ENCODE measurements around the gene C2CD4D.

C2CD4D gene

DNA sequence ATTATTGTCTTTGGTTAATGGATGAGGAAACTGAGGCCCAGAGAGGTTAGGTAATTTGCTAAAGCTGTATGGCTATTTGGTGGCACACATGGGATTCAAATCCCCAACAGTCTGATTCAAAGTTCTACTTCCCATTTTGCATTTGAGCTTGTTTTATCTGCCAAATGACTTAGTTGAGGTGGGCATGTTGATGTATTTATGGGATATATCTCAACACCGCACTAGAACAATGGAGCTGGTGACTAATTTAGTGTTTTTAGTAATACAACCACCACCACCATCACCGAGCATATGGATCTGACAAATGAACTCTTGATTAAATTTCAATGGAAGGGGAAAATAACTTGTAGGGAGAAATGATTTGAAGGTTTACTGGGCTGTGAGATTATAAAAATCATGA is 42.8 kb upstream of the C2CD4D start:
- Histone ChIP-seq H3K27ac (ENCODE audit: extremely low read depth, low read depth, low read length) (no peak overlapping the region), H3K9me3 (ENCODE audit: control insufficient read depth, insufficient read depth, low read depth, low read length) (no peaks in the 10 kb centered on the region), H3K36me3 (ENCODE audit: control insufficient read depth in 2 of 2, insufficient read depth in 1 of 2, low read length in 2 of 2) (peaks cover 8 to 26% of the 10 kb centered on the region in 2 experiments), H3K4me3 (ENCODE audit: low read depth, low read length) (no peak overlapping the region), H3K4me1 (ENCODE audit: control insufficient read depth, insufficient read depth, low read length) (no peaks in the 10 kb centered on the region)
- no peak for TF ChIP-seq ZNF132 (tag by site-specific recombination; IDR thresholded peaks at IDR 0.05; ENCODE audit: borderline replicate concordance)
- no peak for TF ChIP-seq SCRT1 (tag by site-specific recombination; IDR thresholded peaks at IDR 0.05; ENCODE audit: borderline replicate concordance)
- no peak for TF ChIP-seq REST (tag by site-specific recombination; IDR thresholded peaks at IDR 0.05)
- no peak for TF ChIP-seq ZNF792 (tag by site-specific recombination; IDR thresholded peaks at IDR 0.05)
- no peak for TF ChIP-seq ZNF48 (tag by site-specific recombination; IDR thresholded peaks at IDR 0.05)
- no peak for TF ChIP-seq ZNF645 (tag by site-specific recombination; IDR thresholded peaks at IDR 0.05)
- no peak for TF ChIP-seq ZNF155 (tag by site-specific recombination; IDR thresholded peaks at IDR 0.05)
- POLR2A ChIA-PET, result no interaction called here
- CTCF ChIA-PET, result interaction anchor here (0.5 to 1.9 kb wide), 9 partner anchors 8 to 772 kb away, joined by 3 to 10 read pairs (median 3); no protein-coding TSS in a partner anchor

- Histone ChIP-seq H3K4me1 (ENCODE audit: control insufficient read depth, insufficient read depth, low read length) (no peaks in the 10 kb centered on the region), H3K36me3 (ENCODE audit: control insufficient read depth in 2 of 2, insufficient read depth in 1 of 2, low read length in 2 of 2) (peaks cover 0 to 28% of the 10 kb centered on the region in 2 experiments; a peak in 1 of 3 replicates), H3K27ac (ENCODE audit: extremely low read depth, low read depth, low read length) (no peak overlapping the region), H3K4me3 (ENCODE audit: low read depth, low read length) (no peak overlapping the region), H3K9me3 (ENCODE audit: control insufficient read depth, insufficient read depth, low read depth, low read length) (no peaks in the 10 kb centered on the region)
- POLR2A ChIA-PET, result interaction anchor here (0.5 kb wide), 1 partner anchor 468 kb away, joined by 5 read pairs; no protein-coding TSS in a partner anchor
- TF ChIP-seq SP3 (tag by site-specific recombination; IDR thresholded peaks at IDR 0.05), result no peak
- TF ChIP-seq SCRT2 (tag by site-specific recombination; IDR thresholded peaks at IDR 0.05), result peak; percentile 35; the same call in 1 of the 2 replicates
- TF ChIP-seq CTCF (tag by site-specific recombination; IDR thresholded peaks at IDR 0.05), result peak; percentile 35; the same call in 1 of the 2 replicates
- TF ChIP-seq ZNF654 (tag by site-specific recombination; IDR thresholded peaks at IDR 0.05; ENCODE audit: low read depth), result 0 out of 2 replicates have a peak, but pooled peaks have one; percentile 4
- no peak for TF ChIP-seq ZNF112 (tag by site-specific recombination; IDR thresholded peaks at IDR 0.05)
- CTCF ChIA-PET, result interaction anchor here (0.6 to 1.9 kb wide), 12 partner anchors 9 to 437 kb away, joined by 3 to 10 read pairs (median 3); partner anchors contain the start of gene MRPL9
These were observed 41.9 kb upstream of the C2CD4D start for GRCh38 chr1:151881479-151881878.

GRCh38 chr1:151875419-151876097 is 35.9 kb upstream of the C2CD4D start:
- H3K36me3 ChIP-seq (ENCODE audit: control insufficient read depth in 2 of 2, insufficient read depth in 1 of 2, low read length in 2 of 2), result peaks cover 0 to 42% of the 10 kb centered on the region in 2 experiments; a peak in 2 of 3 replicates
- ChIA-PET CTCF (interaction anchor here (0.6 to 1.9 kb wide), 2 partner anchors 13 to 548 kb away, joined by 5 to 9 read pairs; partner anchors contain the start of gene PI4KB), POLR2A (no interaction called here)
- H3K27ac ChIP-seq (ENCODE audit: extremely low read depth, low read depth, low read length), result no peak overlapping the region
- H3K4me3 ChIP-seq (ENCODE audit: low read depth, low read length), result no peak overlapping the region
- no peaks in the 10 kb centered on the region for H3K4me1 ChIP-seq (ENCODE audit: control insufficient read depth, insufficient read depth, low read length)
- no peak for TF ChIP-seq ZNF501 (tag by site-specific recombination; IDR thresholded peaks at IDR 0.05)
- TF ChIP-seq SP2 (tag by site-specific recombination; IDR thresholded peaks at IDR 0.05), result no peak
- TF ChIP-seq ZNF776 (tag by site-specific recombination; IDR thresholded peaks at IDR 0.05; ENCODE audit: borderline replicate concordance), result no peak
- TF ChIP-seq, protein P1, sequence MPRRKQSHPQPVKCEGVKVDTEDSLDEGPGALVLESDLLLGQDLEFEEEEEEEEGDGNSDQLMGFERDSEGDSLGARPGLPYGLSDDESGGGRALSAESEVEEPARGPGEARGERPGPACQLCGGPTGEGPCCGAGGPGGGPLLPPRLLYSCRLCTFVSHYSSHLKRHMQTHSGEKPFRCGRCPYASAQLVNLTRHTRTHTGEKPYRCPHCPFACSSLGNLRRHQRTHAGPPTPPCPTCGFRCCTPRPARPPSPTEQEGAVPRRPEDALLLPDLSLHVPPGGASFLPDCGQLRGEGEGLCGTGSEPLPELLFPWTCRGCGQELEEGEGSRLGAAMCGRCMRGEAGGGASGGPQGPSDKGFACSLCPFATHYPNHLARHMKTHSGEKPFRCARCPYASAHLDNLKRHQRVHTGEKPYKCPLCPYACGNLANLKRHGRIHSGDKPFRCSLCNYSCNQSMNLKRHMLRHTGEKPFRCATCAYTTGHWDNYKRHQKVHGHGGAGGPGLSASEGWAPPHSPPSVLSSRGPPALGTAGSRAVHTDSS (tag by site-specific recombination; IDR thresholded peaks at IDR 0.05), result no peak
- TF ChIP-seq ZNF544 (tag by site-specific recombination; IDR thresholded peaks at IDR 0.05), result no peak
- TF ChIP-seq ZBTB26 (tag by site-specific recombination; optimal IDR thresholded peaks at IDR 0.05), result no peak
- no peak for TF ChIP-seq ZNF701 (tag by site-specific recombination; IDR thresholded peaks at IDR 0.05)
- TF ChIP-seq ZNF248 (tag by site-specific recombination; IDR thresholded peaks at IDR 0.05), result no peak
- no peak for TF ChIP-seq ZNF16 (tag by site-specific recombination; IDR thresholded peaks at IDR 0.05; ENCODE audit: low read depth)
- no peak for TF ChIP-seq ZNF658 (tag by site-specific recombination; IDR thresholded peaks at IDR 0.05)
- no peak for TF ChIP-seq ZNF112 (tag by site-specific recombination; IDR thresholded peaks at IDR 0.05)
- no peak for TF ChIP-seq ZNF155 (tag by site-specific recombination; IDR thresholded peaks at IDR 0.05)
- H3K9me3 ChIP-seq (ENCODE audit: control insufficient read depth, insufficient read depth, low read depth, low read length), result no peaks in the 10 kb centered on the region

Data from HEK293 (cell line).